ENCODE results near the gene DLX2.
"Not testable (repeated sequence)": the region's sequence is repeated elsewhere in the genome, so short reads cannot be mapped to it uniquely, and the experiment has no call there.

DLX2 gene

GRCh38 chr2:172083628-172084394 lies 18.9 kb downstream of the DLX2 start:
- no peak for DNase-seq (ENCODE audit: low spot score)

GRCh38 chr2:172082944-172083627 lies 19.6 kb downstream of the DLX2 start:
- DNase-seq (ENCODE audit: low spot score), result no peak

- DNase-seq (ENCODE audit: low spot score), result no peak
These were observed 20.4 kb downstream of the DLX2 start for GRCh38 chr2:172082105-172082943.

GRCh38 chr2:172081221-172082022 lies 21.3 kb downstream of the DLX2 start:
- no peak for DNase-seq (ENCODE audit: low spot score)

DNA sequence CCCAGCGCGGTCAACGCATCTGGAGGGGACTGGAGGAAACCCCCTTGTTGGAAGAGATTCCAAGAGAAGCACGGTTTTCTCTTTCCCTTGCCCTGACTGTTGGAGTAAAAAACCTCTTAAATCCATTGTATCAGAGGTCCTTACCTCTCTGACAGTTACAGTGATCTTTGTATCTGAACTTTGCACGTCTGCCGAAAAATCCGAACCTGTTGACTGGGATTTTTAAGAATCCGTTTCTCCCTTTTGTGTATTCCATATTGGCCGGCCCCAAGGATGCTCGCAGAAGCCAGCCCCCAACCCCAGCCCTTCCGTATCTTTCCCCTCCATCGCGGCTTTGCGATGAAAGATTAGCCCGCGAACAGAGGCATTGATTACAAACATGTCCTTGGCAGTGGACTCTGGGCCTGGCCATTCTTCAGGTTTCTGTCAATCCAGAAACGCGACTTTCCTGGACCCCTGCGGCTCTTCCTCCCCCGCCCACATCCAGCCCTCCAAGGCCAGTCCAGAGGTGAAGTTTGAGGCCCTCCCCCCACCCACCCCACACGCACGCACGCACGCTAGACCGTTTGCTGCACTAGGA lies 22.0 kb downstream of the DLX2 start:
- no peak for DNase-seq (ENCODE audit: low spot score)

GRCh38 chr2:172079838-172080640 lies 22.7 kb downstream of the DLX2 start:
- DNase-seq (ENCODE audit: low spot score), result no peak

DNA sequence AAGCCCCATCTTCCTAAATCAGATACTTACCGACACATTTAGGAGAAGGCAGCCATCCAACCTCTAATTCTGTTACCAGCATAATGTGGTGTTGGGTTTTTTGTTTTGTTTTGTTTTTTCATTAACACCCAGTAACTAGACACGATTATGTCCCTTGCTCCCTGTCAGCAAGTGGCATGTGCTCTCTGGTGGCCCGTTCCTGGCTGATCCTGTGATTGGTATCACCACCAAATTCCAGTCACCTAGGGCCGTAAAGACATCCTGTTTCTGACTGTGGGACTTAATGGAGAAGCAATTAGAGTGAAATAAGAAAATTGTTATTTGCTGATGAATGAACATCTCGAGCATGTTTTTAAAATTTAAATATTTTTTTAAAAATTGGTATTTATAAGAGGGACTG lies 23.3 kb downstream of the DLX2 start:
- no peak for DNase-seq (ENCODE audit: low spot score)

DNA sequence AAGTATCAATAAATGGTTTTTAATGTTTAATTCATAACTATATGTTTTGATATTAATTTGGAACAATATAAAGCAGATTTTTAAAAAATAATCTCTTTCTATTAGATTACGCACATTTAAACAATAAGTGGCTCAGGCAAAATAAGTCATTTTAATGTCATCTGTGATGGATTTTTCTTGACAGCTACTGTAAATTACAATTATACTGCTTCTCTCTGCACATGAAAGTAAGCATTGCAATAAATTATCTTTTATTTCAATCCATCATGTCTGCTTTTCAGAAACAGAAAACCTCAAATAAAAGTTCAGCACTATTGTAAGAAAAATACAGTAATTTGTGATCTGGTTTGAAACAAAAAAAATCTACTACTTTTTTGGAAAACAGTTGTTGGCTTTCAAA lies 28.4 kb downstream of the DLX2 start:
- DNase-seq (ENCODE audit: low spot score), result no peak

GRCh38 chr2:172073518-172073917 lies 29.2 kb downstream of the DLX2 start:
- no peak for DNase-seq (ENCODE audit: low spot score)

DNA sequence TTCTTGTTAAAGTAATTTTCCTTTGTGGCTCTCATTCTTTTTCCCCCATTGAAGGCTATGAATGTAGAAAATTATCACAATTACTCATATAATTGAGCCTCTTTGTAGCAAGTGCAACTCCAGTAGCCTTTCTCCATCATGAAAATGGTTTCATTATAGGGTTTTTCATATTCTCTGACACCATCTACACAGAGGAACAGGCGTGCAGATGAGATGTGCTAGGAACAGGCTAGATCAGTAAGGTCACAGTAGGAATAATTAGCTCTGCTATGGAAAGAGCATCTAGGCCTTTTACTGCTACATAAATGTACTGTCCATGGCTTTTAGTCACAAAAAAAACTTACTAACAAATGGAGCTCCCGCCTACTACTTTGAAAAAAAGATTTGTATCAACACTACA lies 30.0 kb downstream of the DLX2 start:
- no peak for DNase-seq (ENCODE audit: low spot score)

DNA sequence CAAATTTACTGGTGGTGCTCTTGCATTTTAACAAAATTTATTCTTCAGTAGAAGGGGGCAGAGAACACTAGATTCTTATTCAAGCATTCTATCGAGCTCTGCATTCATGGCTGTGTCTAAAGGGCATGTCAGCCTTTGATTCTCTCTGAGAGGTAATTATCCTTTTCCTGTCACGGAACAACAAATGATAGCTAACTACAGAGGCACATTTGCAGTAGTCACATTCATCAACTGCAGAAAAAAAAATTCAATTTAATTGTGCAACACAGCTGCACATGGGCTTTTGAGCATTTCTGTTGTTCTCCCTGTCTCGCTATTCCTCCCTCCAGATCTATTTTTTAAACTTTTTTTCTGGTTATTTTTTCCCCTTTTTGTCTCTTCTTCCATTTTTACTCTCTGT lies 30.4 kb downstream of the DLX2 start:
- DNase-seq (ENCODE audit: low spot score), result no peak

DNA sequence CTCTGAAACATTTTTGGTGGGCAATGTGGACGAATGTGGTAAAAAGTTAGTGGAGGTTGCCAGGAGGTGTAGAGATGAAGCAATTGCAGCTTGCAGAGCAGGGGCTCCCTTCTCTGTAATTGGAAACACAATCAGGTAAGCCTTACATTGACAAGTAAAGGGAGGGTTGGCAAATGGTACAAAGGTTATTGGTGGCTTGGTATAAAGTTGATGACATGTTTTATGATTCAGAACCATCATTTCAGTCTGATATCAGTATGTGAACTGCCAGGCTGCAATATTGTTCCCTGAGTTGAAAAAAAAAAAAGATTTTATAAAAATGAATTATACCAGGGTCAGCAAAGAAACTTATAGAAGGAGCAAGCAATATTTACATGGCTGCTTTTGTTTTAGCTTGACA lies 31.8 kb downstream of the DLX2 start:
- DNase-seq (ENCODE audit: low spot score), result no peak

- DNase-seq (ENCODE audit: low spot score), result not testable (repeated sequence)
These were observed 34.8 kb downstream of the DLX2 start for GRCh38 chr2:172067905-172068304.

GRCh38 chr2:172066394-172066886 lies 36.3 kb downstream of the DLX2 start:
- no peak for DNase-seq (ENCODE audit: low spot score)

GRCh38 chr2:172065111-172065510 lies 37.6 kb downstream of the DLX2 start:
- no peak for DNase-seq (ENCODE audit: low spot score)

DNA sequence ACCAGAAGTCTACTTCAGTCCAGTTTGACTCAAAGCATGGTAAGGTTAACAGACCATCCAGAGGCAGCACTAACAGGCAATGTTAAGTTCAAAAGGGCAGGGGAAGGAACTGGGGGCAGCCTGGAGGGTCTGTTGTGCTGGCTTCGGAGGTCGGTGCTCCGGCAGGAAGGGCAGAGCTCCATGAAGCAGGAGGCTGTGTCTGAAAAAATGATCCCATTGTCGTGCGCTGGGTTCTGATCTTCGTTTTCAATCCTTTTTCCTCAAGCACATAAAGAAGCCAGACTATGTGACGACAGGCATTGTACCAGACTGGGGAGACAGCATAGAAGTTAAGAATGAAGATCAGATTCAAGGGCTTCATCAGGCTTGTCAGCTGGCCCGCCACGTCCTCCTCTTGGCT lies 39.3 kb downstream of the DLX2 start:
- no peak for DNase-seq (ENCODE audit: low spot score)

GRCh38 chr2:172062402-172063004 lies 40.2 kb downstream of the DLX2 start:
- no peak for DNase-seq (ENCODE audit: low spot score)

DNA sequence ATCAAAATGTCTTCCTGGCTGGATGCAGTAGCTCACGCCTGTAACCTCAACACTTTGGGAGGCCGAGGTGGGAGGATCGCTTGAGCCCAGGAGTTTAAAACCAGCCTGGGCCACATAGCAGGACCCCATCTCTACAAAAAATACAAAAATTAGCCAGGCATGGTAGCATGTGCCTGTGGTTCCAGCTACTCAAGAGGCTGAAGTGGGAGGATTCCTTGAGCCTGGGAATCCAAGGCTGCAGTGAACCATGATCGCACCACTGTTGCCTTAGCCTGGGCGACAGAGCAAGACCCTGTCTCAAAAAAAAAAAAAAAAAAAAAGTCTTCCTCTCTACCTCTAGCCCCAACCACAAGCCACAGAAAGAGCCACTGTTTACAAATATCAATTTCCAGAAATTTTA lies 42.6 kb downstream of the DLX2 start:
- DNase-seq (ENCODE audit: low spot score), result not testable (repeated sequence)

DNA sequence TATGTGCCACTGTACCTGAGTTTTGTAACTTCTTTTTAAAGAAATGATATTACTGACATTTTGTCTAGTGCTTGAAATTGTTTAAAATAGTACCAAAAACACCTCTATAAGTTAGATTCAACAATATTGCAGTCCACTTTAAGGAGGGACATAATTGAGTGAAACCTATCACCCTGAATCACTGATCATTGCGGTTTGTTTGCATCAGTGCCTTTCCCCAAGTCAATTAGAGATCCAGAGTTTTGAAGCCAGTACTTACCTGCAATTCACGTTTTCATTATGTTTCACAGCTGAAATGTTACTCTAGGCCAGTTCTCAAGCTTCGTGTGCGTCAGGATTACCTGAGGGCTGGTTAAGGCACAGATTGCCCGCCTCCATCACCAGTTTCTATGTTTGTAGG lies 44.0 kb downstream of the DLX2 start:
- no peak for DNase-seq (ENCODE audit: low spot score)

DNA sequence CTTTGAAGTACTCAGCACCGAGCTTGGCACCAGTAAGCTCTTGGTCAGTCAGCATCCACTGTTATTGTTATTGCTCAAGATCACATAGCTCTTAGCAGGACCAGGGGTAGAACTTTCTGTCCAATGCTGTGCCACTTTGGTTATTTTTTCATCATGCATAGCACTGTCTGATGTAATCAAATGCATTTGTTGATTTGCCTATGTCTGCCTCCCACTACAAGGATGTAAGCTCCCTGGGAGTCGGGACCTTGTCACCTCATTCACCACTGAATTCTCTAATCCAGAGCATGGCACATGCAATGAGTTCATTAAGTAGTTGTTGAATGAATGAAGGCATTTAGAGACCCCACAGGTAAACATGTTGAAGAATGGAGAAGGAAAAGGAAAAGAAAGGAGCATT lies 46.4 kb downstream of the DLX2 start:
- DNase-seq (ENCODE audit: low spot score), result no peak
